HG03354 (cell line): ENCODE data around the gene ZFPL1.

Experiments used
- ATAC-seq: cut with Tn5 transposase; IDR thresholded peaks from one replicate; pipeline ENCODE4 v1.9.1; 2021; ENCODE audit warnings: mild to moderate bottlenecking; ENCODE audit not compliant: unreplicated experiment, poor library complexity, severe bottlenecking

The ZFPL1 gene

GRCh38 chr11:65059959-65060824 lies 23.8 kb upstream of the ZFPL1 start:
- no peak for ATAC-seq

- no peak for ATAC-seq
Measured at GRCh38 chr11:65060913-65061408, 23.1 kb upstream of the ZFPL1 start.

- ATAC-seq = no peak
Measured at GRCh38 chr11:65063532-65063931, 20.5 kb upstream of the ZFPL1 start.

DNA sequence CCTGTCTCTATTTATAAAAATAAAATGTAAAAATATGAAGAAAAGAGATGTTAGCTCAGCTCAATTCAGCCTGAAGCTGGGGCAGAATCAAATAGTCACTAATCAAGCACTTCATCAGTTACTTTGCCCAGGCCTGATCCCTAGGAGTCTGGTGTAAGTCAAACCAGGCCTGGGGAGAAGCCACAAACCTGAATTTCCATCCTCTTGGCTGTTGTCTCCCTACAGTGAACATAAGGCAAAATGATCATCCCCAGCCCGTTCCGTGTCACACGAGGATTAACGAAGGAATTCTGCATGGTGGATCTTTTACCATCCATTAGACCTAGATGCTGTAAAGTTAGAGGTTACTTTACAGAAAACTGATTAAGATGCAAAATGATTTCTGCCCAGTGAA lies 19.2 kb upstream of the ZFPL1 start:
- ATAC-seq = no peak

DNA sequence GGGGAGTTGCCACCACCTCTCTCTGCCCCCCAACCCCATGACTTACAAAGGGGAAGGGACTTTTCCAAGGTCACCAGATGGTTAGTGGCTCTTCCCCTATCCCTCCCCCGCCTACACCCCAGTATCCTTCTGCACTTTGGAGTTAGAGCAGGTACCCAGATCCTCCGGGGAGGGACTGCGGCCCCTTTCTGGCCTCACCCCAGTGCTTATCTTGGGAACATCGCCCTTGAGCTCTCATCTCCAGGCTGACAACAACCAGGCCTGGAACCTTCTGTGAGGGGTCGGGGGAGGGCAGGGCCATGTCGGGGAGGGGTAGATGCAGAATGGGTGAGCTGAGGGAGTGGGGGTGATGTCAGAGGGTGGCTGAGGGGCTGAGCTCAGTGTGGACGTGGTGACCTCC lies 18.2 kb upstream of the ZFPL1 start:
- ATAC-seq = no peak

DNA sequence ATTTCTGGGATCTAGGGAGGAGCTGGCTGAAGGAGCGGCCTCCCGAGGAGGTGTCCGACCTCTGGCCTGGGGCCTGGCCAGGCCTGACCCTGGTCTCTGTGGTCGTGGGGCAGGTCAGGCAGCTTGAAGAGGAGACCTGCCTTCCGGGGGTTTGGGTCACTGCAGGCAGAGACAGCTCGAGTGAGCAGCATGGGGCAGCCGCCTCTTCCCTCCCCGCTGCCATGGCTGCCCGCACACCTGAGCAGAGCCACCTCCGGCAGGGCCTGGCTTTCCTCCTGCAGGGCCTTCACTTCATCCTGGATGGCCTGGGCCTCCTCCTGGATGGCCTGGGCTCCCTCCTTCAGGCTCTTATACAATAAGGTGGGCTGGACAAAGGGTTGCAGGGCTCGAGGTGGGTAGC lies 17.7 kb upstream of the ZFPL1 start:
- ATAC-seq = no peak

DNA sequence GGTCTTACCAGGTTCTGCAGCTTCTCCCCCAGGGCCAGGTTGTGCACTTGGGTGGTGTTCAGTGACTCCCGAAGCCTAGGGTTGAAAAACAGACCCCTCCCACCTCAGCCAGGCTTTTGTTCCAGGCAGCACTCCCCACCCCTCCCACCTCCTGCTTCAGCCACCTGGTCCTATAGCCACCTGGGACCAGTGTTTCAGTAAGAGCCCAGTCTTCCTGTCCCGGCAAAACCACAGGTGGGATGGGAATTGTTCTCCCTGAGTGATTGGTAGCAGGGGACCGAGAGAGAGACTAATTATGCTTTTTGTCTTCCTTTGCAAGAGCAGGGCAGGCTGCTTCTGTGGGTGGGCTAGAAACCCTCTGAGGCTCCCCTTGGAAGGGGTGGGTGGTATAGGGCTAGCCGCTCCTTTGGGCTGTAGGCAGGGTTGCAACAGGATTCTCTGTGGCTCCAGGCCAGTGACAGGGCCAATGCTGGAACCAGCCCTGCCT lies 17.2 kb upstream of the ZFPL1 start:
- no peak for ATAC-seq

GRCh38 chr11:65067446-65067845 lies 16.6 kb upstream of the ZFPL1 start:
- ATAC-seq = no peak

DNA sequence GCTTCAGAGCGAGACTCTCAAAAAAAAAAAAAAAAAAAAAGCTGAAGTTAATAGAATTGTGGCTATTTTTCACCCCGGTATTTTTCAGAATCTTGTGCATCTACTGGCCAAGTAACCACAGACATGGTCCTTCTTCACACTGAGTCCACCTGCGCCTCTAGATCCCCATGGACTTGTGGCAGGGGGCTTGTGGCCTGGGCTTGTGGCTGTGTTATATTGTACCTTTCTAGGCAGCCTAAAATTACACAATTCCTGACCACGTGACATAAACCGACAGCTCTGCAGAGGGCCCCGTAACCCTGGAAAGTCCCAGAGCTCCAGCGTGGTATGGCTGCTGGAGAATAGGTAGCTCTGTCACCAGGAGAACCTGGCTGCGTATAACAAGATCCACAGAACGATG lies 14.8 kb upstream of the ZFPL1 start:
- ATAC-seq = no peak

GRCh38 chr11:65071907-65072630 lies 12.0 kb upstream of the ZFPL1 start:
- ATAC-seq = no peak

- ATAC-seq = no peak
Measured at GRCh38 chr11:65072631-65072966, 11.4 kb upstream of the ZFPL1 start.

GRCh38 chr11:65077451-65077850 lies 6.6 kb upstream of the ZFPL1 start:
- ATAC-seq = no peak

- no peak for ATAC-seq
Measured at GRCh38 chr11:65078151-65078550, 5.9 kb upstream of the ZFPL1 start.

- no peak for ATAC-seq
Measured at GRCh38 chr11:65078786-65079342, 5.2 kb upstream of the ZFPL1 start.

GRCh38 chr11:65083134-65083833 lies 738 bp upstream of the ZFPL1 start:
- peak; percentile 10 for ATAC-seq

DNA sequence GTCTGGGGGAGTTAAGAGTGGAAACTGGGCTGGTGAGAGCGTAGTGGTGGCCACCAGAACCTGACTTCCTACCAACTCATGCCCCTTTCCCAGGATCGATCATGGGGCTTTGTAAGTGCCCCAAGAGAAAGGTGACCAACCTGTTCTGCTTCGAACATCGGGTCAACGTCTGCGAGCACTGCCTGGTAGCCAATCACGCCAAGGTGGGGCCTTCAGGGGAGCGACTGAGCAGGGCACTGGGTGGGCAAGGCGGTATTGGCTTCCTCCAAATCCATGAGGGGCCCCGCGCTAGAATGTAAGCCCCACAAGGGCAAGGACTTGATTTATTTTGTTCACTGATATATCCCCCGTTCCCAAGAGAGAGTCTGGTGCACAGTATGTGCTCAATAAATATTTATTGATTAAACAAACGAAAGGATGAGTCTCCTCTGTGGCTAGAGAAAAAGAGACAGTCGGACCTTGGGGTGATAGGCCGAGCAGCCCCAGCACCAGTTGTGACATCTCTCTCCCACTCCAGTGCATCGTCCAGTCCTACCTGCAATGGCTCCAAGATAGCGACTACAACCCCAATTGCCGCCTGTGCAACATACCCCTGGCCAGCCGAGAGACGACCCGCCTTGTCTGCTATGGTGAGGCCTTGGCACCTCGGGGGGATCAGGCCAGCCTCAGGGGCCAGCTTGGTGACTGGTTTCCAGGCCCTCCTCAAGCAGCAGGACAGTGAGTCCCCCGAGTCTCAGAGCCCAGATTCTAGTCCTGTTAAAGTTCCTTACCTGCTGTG lies 765 bp downstream of the ZFPL1 start:
- no peak for ATAC-seq

GRCh38 chr11:65085446-65085845 lies 1.4 kb downstream of the ZFPL1 start:
- ATAC-seq = no peak

- ATAC-seq = no peak
Measured at GRCh38 chr11:65086809-65087208, 2.8 kb downstream of the ZFPL1 start.

- ATAC-seq = no peak
Measured at GRCh38 chr11:65087216-65087615, 3.2 kb downstream of the ZFPL1 start.
